Endothelial cell of umbilical vein (primary cell): ENCODE data around the gene UVRAG.

ENCODE experiments used
- EZH2 ChIP-seq: IDR thresholded peaks from 2 replicates; pipeline ENCODE4 v1.6.1; 2012; ENCODE audit warnings: borderline replicate concordance, low read depth, mild to moderate bottlenecking, moderate library complexity, low read length, inconsistent platforms; ENCODE audit not compliant: severe bottlenecking
- GATA2 ChIP-seq: IDR thresholded peaks from 2 replicates; pipeline ENCODE4 v1.7.0; 2011; ENCODE audit warnings: low read depth, mild to moderate bottlenecking, moderate library complexity, mixed read lengths, low read length; ENCODE audit not compliant: insufficient read length, insufficient read depth
- MAX ChIP-seq: IDR thresholded peaks from 2 replicates; pipeline ENCODE4 v1.6.1; 2011; ENCODE audit not compliant: insufficient read depth, insufficient read length
- MYC ChIP-seq: IDR thresholded peaks from one replicate; pipeline ENCODE4 v1.6.1; 2011; ENCODE audit warnings: mild to moderate bottlenecking, low read depth, low read length
- POLR2A ChIP-seq: IDR thresholded peaks from 2 replicates; pipeline ENCODE4 v1.6.1; 2012; ENCODE audit warnings: low read depth, mild to moderate bottlenecking, control low read depth, low read length
- POLR2AphosphoS5 ChIP-seq: IDR thresholded peaks from 2 replicates; pipeline ENCODE4 v1.6.1; 2012; ENCODE audit warnings: low read depth, mild to moderate bottlenecking, control low read depth, low read length, moderate library complexity; ENCODE audit not compliant: insufficient read depth
- TF ChIP-seq, protein P1 (sequence below), 2 donors: IDR thresholded peaks; 1 replicate in 1 of 2; 2 replicates in 1 of 2; pipeline ENCODE4 v1.5.1; 2011; ENCODE audit warnings: low read length in 2 of 2, mild to moderate bottlenecking in 2 of 2, moderate library complexity in 2 of 2, control low read depth in 1 of 2, inconsistent platforms in 1 of 2, low read depth in 1 of 2; ENCODE audit not compliant: insufficient read depth in 1 of 2; ENCODE audit errors: extremely low read depth in 1 of 2

- TF ChIP-seq, protein P1, sequence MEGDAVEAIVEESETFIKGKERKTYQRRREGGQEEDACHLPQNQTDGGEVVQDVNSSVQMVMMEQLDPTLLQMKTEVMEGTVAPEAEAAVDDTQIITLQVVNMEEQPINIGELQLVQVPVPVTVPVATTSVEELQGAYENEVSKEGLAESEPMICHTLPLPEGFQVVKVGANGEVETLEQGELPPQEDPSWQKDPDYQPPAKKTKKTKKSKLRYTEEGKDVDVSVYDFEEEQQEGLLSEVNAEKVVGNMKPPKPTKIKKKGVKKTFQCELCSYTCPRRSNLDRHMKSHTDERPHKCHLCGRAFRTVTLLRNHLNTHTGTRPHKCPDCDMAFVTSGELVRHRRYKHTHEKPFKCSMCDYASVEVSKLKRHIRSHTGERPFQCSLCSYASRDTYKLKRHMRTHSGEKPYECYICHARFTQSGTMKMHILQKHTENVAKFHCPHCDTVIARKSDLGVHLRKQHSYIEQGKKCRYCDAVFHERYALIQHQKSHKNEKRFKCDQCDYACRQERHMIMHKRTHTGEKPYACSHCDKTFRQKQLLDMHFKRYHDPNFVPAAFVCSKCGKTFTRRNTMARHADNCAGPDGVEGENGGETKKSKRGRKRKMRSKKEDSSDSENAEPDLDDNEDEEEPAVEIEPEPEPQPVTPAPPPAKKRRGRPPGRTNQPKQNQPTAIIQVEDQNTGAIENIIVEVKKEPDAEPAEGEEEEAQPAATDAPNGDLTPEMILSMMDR (IDR thresholded peaks at IDR 0.05; ENCODE audit: extremely low read depth in 1 of 2, insufficient read depth in 1 of 2, low read depth in 1 of 2, low read length in 2 of 2): no peak
- TF ChIP-seq POLR2A: no peak
- no peak for TF ChIP-seq GATA2
- TF ChIP-seq POLR2AphosphoS5: no peak
- TF ChIP-seq EZH2: no peak
- no peak for TF ChIP-seq MYC
- no peak for TF ChIP-seq MAX
These were observed 8.4 kb downstream of the UVRAG start for GRCh38 chr11:75823415-75823814.
